A172 (cell line): ENCODE data around the gene PLXNB2. TPM values are rescaled to one million over a fixed set of nuclear protein-coding genes. Genes with fewer than 3 reads are reported as not detected.
"Not testable (repeated sequence)": the region's sequence is repeated elsewhere in the genome, so short reads cannot be mapped to it uniquely, and the experiment has no call there.

ENCODE experiments used
- DNase-seq: peaks from one replicate; pipeline ENCODE4 v3.0.0-alpha.2; 2015; ENCODE audit warnings: low spot score
- total RNA-seq: library from RNA; depleted of rRNA; stranded (reverse); fragments of >200 nt; shearing (Covaris generic); gene quantifications from 2 replicates; pipeline ENCODE4 v1.2.3, GENCODE V29; 2014

The PLXNB2 gene
- total RNA-seq, 1 experiment from 2014 or later, result 64.9 TPM

- no peak for DNase-seq
These were observed 26.1 kb downstream of the PLXNB2 start for GRCh38 chr22:50281384-50281760.

- no peak for DNase-seq
These were observed 26.6 kb downstream of the PLXNB2 start for GRCh38 chr22:50280708-50281383.

GRCh38 chr22:50280022-50280707, 27.3 kb downstream of the PLXNB2 start:
- no peak for DNase-seq

- no peak for DNase-seq
These were observed 28.4 kb downstream of the PLXNB2 start for GRCh38 chr22:50278956-50279619.

DNA sequence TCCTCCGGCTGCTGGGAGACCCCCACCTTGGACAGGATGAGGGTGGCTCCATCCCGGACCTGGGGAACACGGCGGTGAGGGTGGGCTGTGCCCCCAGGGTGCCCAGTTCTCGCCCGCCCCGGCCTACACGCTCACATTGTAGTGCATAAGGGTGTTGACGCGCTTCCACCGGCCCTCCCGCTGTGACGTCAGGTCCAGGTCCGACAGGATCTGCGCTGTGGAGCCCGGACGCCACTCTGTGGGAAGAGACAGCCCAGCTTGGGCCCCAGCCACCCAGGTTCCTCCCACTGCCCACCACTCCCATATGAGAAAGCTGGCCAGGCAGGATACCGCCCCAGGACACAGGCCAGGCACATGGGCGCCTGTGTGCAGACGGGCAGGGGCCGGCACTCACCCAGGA, 29.0 kb downstream of the PLXNB2 start:
- DNase-seq, result no peak

GRCh38 chr22:50277761-50278160, 29.7 kb downstream of the PLXNB2 start:
- no peak for DNase-seq

DNA sequence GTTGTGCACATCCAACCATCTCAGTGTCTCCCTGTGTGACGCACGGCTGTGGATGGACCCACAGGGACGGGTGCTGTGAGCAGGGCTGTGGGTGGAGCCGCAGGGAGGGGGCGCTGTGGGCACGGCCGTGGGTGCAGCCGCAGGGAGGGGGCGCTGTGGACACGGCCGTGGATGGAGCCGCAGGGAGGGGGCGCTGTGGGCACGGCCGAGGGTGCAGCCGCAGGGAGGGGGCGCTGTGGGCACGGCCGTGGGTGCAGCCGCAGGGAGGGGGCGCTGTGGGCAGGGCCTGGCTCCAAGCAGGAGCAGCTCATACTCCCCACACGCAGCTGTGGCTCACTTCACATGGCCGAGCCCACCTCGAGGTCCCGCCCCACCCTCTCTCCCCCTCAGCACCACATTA, 31.3 kb downstream of the PLXNB2 start:
- no peak for DNase-seq

- DNase-seq, result no peak
These were observed 32.0 kb downstream of the PLXNB2 start for GRCh38 chr22:50275181-50276055.

DNA sequence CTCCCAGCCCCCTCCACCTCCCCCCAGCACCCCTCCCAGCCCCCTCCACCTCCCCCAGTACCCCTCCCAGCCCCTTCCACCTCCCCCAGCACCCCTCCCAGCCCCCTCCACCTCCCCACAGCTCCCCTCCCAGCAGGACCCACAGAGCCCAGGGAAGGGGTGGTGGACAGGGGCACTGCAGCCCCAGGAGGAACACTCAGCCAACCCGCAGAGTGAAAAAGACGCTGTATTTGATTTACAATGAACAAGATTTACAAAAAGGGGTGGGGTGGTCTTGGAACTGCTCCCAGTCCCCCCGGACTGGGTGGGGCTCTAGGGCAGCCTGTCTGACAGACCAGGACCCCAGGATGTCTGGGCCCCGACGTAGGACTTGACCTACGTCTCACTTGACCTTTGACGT, 32.7 kb downstream of the PLXNB2 start:
- no peak for DNase-seq

GRCh38 chr22:50274311-50274710, 33.1 kb downstream of the PLXNB2 start:
- DNase-seq, result no peak

DNA sequence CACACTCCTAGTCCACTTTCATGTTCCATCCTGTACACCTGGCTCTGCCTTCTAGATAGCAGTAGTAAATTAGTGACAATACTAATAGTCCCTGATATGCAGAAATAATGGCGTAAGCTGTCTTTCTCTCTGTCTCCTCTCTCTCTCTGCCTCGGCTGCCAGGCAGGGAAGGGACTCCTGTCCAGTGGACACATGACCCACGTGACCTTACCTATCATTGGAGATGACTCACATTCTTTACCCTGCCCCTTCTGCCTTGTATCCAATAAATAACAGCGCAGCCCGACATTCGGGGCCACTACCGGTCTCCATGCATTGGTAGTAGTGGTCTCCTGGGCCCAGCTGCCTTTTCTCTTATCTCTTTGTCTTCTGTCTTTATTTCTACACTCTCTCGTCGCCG, 33.7 kb downstream of the PLXNB2 start:
- DNase-seq, result not testable (repeated sequence)

GRCh38 chr22:50273352-50273751, 34.1 kb downstream of the PLXNB2 start:
- DNase-seq, result not testable (repeated sequence)

DNA sequence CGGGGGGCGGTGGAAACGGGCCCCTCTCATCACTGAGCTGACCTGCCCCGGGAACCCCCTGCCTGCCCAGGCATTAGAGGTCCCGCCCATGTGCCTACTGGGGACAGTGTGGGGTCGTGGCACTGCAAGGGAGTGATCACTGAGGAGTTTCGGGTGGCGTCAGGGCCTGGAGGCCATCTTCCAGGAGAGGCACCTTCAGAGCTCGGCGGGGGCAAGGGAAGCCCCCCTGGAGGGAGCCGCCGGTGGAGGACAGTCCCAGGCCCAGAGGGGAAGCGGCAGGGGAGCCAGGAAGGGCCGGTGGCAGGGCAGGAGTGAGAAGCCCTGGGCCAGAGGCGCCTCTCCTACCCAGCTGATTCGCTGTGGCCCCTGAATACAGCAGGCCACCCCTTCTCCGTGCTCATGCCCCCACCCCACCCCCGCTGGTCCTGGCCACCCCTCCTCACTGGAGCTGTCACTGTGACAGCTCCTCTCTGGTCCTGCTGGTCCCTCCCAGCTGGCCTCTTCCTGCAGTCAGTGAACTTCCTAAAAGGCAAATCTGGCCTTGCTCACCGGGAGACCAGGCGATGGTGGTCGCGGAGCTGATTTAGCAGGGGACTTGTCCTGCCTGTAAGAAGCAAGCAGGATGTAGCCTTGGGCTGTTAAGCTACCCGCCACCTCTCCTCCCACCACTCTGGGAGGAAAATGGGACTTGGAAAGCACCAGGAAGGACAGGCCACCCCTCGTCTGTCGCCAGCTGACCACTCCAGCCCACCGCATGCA, 35.2 kb downstream of the PLXNB2 start:
- DNase-seq, result no peak

DNA sequence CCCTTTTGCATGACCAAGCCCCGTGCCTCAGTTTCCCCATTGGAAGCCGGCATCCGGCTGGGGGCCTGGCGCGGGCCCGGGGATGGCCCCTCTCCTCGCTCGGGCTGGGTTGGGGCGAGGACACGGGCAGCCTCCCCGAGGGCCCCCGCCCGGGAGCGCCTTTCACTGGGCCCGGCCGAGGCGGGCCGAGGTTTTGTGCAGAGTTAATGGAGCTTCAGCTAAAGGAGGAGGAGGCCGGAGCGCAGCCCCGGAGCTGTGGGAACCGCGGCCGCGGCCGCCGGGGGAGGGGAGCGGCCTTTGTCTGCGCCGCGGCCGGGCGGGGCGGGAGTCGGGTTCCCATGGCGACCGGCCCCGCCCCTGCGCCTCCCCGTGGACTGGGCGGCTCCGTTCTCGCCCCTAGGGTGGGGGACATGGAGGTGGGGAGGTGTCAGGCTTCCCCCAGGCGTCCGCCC, 35.9 kb downstream of the PLXNB2 start:
- DNase-seq, result no peak

- DNase-seq, result no peak
These were observed 36.6 kb downstream of the PLXNB2 start for GRCh38 chr22:50270666-50271394.

- DNase-seq, result no peak
These were observed 37.3 kb downstream of the PLXNB2 start, which contains the start of gene MAPK11 for GRCh38 chr22:50269970-50270665. Gene MAPK11 (minus strand): TSS chr22:50270380. CDS start chr22:50270292, 88 bp downstream.

GRCh38 chr22:50269573-50269969, 37.9 kb downstream of the PLXNB2 start:
- DNase-seq, result no peak

GRCh38 chr22:50268655-50269113, 38.8 kb downstream of the PLXNB2 start:
- no peak for DNase-seq

GRCh38 chr22:50267591-50268390, 39.7 kb downstream of the PLXNB2 start:
- DNase-seq, result no peak
